Germinal center (tissue), 1 donor: ENCODE results near the gene PTPRN.

Experiments used
- DNase-seq: peaks from one replicate; pipeline ENCODE4 v3.0.0; 2012; ENCODE audit warnings: mixed read lengths, low spot score

PTPRN gene

GRCh38 chr2:219244789-219245147 is 64.4 kb downstream of the PTPRN start:
- DNase-seq = no peak

GRCh38 chr2:219243291-219243761 is 65.9 kb downstream of the PTPRN start:
- DNase-seq = no peak
